A549 treated with DMSO at 1 μM for 4 hours (cell line): ENCODE results near the gene TAF5. TPM values are rescaled to one million over a fixed set of nuclear protein-coding genes. Genes with fewer than 3 reads are reported as not detected.

Experiments
- total RNA-seq: library from RNA; stranded (reverse); fragments of 200-300 nt; extraction: Qiagen RNA extraction; gene quantifications from 5 replicates; pipeline ENCODE4 v1.2.3, GENCODE V29; 2022; ENCODE audit warnings: low read depth

TAF5 gene
- total RNA-seq = 3.0 to 4.5 TPM (median 4.3 TPM) in 5 replicates

GRCh38 chr10:103367782-103368518, at the start of gene TAF5:
Gene TAF5 (plus strand): TSS chr10:103367976. CDS start chr10:103367990, 14 bp downstream.

DNA sequence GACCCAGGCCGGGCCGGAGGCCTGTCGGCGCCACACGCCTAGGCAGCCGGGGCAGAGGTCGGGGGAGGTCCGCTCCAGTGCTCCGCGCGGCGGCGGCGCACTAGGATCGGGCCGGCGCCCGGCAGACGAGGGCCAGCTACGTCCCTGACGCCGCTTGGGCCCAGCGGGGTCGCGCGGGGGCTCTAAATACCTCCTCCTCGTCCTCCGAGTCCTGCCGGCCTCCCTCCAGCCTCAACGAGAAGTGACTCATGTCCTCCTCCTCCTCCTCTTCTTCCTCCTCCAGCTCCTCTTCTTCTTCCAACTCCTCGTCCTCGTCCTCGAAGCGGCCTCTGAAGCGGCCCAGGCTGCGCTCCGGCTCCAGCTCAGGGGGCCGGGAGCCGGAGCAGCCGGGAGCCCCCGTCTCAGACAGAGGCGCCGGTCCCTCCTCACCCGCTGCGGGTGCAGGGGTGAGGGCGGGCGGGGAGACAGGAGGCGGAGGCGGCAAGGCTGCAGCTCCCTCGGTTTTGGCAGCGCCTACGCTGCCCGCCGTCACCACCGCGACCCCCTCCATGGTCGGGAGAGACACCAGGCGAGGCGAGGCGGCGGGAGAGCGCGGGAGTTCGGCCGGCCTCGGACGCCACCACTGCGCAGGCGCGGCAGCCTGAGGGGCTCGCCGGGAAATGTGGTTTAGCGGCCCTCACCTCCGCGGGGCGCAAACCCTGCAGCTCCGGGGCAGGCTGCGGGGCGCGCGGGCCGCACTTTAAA, 17.1 kb upstream of the TAF5 start, which contains the start of gene PCGF6:
TSS of gene PCGF6 (minus strand) at position 624 of the 744 bp plus-strand sequence. CDS start at position 550, 74 bp downstream.

DNA sequence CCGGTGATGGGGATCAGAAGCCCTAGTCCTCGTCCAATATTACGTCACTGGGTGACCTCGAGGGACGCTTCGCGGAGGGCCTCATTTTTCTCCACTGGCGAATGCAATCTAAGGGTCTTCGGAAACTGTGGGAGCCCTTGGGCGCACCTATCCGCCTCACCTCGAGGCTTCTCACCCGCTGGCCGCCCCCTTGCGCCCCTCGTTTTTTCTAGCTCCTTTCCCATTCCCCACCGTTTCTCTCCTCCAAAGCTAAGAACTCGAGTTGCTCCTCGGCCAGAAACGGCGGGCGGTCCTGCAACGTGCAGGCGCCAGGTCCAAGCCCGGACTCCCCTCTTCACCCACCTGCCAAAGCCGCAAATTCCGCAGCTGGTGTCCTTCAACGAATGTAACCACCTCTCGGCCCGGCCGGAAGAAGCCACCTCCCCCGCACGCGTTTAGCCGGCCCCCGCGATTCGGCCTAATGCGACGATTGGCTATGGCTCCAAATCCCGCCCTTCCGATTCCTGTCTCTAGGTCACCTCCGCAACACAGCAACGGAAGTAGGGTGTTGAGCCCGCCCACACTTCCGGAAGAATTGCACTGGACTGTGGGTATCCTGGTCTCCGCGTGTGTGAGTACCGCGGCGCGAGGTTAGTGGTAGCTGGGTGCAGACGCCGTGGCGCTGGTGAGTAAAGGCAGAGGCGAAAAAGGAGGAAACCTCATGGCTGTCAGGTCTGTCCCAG, 28.5 kb downstream of the TAF5 start, which contains the start of the genes ATP5MK and PDCD11:
TSS of gene ATP5MK (minus strand) at position 409 of the 722 bp plus-strand sequence. CDS start 4,018 bp downstream, outside the sequence.
TSS of gene PDCD11 (plus strand) at position 560 of the 722 bp plus-strand sequence. CDS start 1,801 bp downstream, outside the sequence.

Other genes starting within 250 kb of the TAF5 start
- gene NT5C2, start 174.7 kb upstream of the TAF5 start, total RNA-seq = 78.7 to 96.4 TPM (median 84.1 TPM) in 5 replicates
- gene RPEL1, start 122.1 kb upstream of the TAF5 start, total RNA-seq = 0.03 TPM in 1 of 5 replicates, not detected in the others
- gene INA, start 90.8 kb upstream of the TAF5 start, total RNA-seq = 19.4 to 32.1 TPM (median 28.1 TPM) in 5 replicates
- 11.1 to 13.1 TPM (median 12.3 TPM) in 5 replicates for gene PCGF6, start 16.8 kb upstream of the TAF5 start, total RNA-seq
- gene ATP5MK, start 28.5 kb downstream of the TAF5 start, total RNA-seq = 444 to 600 TPM (median 518 TPM) in 5 replicates
- gene PDCD11, start 28.6 kb downstream of the TAF5 start, total RNA-seq = 35.8 to 45.3 TPM (median 43.9 TPM) in 5 replicates
- 4.7 to 6.1 TPM (median 5.3 TPM) in 5 replicates for gene CALHM2, start 84.4 kb downstream of the TAF5 start, total RNA-seq
- gene CALHM1, start 90.9 kb downstream of the TAF5 start, total RNA-seq = not detected in 5 replicates
- 0.30 to 0.53 TPM (median 0.45 TPM) in 5 replicates for gene CALHM3, start 111.3 kb downstream of the TAF5 start, total RNA-seq
- 0.20 to 0.43 TPM (median 0.31 TPM) in 5 replicates for gene NEURL1, start 125.7 kb downstream of the TAF5 start, total RNA-seq